Stimulated activated CD4-positive, alpha-beta T cell treated with anti-CD3 and anti-CD28 coated beads, TNF-alpha, amount 100 ng/mL, for 24 hours (primary cell): ENCODE measurements around the gene AMH.

ENCODE experiments used
- DNase-seq, 3 experiments: peaks; one replicate each; pipeline ENCODE4 v3.0.0-alpha.2; 2020; ENCODE audit warnings: low read depth in 3 of 3

Gene AMH

DNA sequence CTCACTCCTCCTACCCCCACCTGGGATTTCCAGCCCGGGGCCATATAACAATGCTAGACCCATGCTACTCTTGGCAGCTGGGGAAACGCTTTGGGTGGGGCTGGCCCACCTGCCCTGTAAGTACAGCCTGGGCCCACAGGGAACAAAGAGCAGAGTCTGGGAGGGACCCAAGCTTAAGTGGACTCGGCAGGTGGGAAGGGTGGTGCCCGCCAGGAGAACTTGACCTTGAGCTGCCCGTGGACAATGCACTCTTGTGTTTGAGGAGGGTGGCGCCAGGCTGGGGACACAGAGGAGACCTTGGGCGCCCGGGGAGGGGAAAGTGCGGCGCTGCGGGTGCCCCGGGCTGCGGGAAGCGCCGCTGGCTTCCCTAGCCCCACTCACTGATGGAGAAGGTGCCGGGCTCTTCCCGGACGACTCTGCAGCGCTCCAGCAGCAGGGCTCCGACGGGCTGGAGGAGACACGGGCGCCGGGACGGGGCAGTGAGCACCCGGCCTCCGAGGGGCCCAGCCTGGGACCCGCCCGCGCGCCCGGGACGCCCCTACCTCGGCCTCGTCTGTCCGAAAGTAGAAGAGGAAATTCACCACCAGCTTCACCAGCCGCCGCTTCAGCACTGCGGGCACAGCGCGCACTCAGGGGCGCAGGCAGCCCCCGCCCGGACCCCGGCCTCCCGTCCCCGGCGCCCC lies 13.6 kb upstream of the AMH start:
- no peak for DNase-seq

DNA sequence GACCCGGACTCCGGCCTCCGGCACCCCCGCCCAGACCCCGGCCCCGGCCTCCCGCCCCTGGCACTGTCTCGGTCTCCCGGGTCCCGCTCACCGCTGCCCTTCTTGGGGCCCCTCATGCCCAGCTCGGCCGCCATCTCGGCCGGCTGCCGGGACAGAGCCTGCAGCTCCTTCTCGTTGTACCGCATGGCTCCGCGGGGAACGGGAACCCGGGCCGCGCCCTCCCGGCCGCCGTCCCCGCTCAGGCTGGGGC lies 13.1 kb upstream of the AMH start:
- no peak for DNase-seq

- peak; percentile 95 to 97 (median 97) for DNase-seq
Observed at GRCh38 chr19:2236314-2237050, 12.6 kb upstream of the AMH start, which contains the start of the genes PLEKHJ1 and SF3A2. TSS of gene PLEKHJ1 (minus strand) at chr19:2236329. CDS start at chr19:2236248, 81 bp downstream. TSS of gene SF3A2 (plus strand) at chr19:2236824. CDS start at chr19:2243419, 6,595 bp downstream.

DNA sequence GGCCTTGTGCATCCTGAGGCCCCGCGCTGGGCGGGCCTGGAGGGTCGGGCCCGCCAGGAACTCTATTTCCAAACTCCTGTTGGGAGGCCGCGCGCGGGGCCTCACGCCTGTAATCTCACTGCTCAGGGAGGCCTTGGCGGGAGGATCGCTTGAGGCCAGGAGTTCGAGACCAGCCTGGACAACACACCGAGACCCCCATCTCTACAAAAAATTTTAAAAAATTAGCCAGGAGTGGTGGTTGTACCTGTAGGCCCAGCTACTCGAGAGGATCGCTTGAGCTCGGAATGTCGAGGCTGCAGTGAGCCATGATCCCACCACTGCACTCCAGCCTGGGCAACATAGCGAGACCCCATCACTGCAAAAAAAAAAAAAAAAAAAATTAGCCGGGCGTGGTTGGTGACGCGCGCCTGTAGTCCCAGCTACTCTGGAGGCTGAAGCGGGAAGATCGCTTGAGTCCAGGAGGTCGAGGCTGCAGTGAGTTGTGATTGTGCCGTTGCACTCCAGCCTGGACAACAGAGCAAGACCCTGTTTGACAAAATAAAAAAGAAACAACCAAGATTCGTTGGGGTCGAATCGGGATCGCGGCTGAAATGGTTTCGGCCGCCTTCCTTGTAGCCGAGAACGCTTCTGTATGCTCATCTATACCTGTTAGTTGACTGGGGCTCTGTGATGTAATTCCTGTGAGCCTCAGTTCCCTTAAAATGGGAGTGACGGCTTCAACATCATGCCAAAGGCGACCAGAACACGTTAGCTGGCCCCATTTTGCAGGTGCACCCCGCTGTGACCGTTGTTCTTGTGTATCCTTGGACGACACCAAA lies 11.9 kb upstream of the AMH start:
- DNase-seq = no peak

DNA sequence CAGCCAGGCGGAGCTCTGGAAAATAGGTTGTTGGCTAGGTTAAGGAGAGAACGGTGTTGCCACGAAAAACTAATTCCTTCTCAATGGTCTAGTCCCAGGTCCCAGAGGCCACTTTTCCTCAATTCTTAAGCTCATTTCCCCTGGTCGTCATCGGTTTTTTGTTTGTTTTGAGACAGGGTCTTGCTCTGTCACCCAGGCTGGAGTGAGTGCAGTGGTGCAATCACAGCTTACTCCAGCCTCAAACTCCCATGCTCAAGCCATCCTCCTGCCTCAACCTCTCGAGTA lies 11.3 kb upstream of the AMH start:
- no peak for DNase-seq

- DNase-seq = no peak
Observed at GRCh38 chr19:2239173-2239572, 9.9 kb upstream of the AMH start.

- no peak for DNase-seq
Observed at GRCh38 chr19:2239771-2240770, 9.1 kb upstream of the AMH start.

- no peak for DNase-seq
Observed at GRCh38 chr19:2240881-2241760, 8.0 kb upstream of the AMH start.

DNA sequence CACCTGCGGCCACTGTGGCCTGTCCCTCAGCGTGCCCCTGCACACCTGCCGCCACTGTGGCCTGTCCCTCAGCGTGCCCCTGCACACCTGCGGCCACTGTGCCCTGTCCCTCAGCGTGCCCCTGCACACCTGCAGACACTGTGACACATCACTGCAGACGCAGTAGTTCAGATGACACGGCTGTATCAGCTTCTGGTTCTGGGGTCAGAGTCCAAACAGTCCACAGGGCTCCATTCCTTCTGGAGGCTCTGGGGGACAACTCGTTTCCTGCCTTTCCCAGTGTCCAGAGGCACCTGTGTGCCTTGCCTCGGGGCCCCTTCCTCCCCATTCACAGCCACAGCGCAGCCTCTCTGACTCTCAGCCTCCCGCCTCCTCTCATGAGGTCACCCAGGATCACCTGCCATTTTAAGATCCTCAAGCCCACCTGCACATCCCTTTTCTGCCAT lies 7.0 kb upstream of the AMH start:
- DNase-seq = no peak

GRCh38 chr19:2242816-2243215 lies 6.3 kb upstream of the AMH start:
- no peak for DNase-seq

DNA sequence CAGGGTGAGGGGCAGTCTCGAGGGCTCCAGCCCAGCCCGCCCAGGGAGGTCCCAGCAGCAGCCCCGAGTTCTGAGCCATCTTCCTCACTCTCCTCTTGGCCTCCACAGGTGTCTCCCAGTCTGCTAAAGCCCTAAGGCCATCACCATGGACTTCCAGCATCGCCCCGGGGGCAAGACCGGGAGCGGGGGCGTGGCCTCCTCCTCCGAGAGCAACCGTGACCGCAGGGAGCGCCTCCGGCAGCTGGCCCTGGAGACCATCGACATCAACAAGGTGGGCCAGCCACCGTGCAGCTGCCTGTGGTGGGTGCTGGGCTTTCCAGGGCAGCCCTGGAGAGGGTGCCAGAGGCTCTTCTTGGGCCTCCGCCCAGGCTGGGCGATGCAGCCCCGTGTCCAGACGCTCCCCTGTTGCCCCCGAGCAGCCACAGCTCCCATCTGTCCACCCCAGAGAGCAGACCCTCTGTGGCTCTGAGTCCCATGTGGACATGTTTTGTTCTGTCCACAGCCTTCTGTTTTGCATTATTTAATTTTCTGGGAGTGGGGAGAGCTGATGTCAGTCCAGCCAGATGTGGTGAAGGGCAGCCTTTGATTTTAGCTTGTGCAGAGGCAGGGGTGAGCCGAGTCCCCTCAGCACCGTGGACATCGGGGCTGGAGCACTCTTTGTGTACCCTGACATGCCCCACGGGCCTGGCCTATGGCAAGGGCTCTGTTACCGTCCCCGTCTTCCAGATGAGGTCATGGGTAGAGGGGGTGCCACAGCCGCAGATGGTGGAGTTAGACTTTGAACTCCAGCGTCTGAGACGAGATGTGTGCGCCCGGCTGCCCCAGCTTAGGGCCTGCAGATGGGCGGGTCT lies 5.6 kb upstream of the AMH start:
- DNase-seq = no peak

GRCh38 chr19:2244125-2244411 lies 5.1 kb upstream of the AMH start:
- no peak for DNase-seq

DNA sequence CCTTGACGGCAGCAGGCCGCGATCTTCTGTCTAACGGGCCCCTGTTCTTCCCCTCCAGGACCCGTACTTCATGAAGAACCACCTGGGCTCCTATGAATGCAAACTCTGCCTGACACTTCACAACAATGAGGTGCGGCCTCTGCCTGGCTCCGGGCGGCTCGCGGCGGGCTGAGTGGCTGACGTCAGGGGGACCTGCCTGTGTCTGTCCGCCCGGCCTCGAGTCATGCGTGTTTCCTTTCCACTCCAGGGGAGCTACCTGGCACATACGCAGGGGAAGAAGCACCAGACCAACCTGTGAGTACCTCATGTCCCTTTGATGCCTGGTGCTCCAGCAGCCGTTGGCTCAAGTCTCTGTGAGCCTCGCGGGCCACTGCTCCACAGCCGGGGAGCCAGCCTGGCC lies 4.6 kb upstream of the AMH start:
- DNase-seq = no peak

GRCh38 chr19:2245273-2245672 lies 3.9 kb upstream of the AMH start:
- no peak for DNase-seq

GRCh38 chr19:2246014-2246620 lies 3.0 kb upstream of the AMH start:
- no peak for DNase-seq

GRCh38 chr19:2246801-2247361 lies 2.2 kb upstream of the AMH start:
- DNase-seq = no peak

- DNase-seq = no peak
Observed at GRCh38 chr19:2247433-2248101, 1.6 kb upstream of the AMH start.

GRCh38 chr19:2248136-2249009 lies 750 bp upstream of the AMH start:
- no peak for DNase-seq
